Measurements from ENCODE around the gene SPTBN5.

SPTBN5 gene

DNA sequence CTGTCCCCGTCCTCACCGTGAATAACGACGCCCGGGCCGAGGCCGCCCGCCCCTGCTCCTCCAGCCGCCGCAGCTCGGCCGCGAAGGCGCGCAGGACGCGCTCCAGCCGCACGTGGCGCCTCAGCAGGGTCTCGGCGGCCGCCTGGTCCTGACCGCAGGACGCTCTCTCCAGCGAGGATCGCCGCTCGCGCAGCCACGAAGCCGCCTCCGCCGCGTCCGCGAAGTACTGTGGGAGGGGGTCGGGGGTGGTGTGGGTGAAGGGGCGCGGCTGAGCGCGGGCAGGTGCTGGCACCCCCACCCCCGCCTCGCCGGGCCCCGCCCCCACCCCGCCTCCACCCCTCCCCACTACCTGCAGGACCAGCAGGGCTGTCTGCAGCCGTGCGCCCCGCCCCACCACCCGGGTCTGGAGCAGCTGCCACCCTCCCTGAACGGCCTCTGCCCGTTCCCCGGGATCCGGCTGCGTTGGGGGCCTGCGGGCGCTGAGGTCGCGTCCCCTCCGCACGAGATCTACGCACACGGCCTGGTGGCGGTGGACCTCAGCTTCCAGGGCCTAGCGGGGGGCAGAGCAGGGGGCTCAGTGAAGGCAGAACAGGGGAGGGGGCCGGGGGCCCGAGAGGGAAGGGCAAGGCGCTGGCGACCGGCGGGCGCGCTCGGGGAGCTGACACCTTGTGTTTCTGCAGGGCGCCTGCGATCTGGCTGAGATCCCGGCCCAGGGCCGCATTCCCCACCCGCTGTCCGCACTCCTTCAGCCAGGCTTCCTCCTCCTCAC lies 11.7 kb downstream of the SPTBN5 start:
- no peak for DNase-seq

DNA sequence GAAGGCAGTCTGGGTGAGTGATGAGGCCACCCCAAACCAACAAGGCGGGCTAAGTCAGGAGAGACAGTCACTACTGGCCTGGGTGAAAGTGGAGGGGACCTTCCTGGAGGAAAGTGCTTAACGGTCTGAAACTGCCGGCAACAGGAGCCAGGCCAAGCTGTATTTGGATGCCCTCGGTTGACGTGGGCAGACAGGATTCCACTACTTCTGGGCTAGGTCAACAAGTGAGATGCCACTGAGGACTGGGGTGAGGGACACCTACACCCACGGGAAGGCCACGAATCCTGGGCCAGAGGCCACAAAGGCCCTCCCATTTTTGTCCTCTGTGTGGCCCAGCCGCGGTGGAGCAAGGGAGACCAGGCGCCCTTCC lies 12.3 kb downstream of the SPTBN5 start:
- no peak for DNase-seq

DNA sequence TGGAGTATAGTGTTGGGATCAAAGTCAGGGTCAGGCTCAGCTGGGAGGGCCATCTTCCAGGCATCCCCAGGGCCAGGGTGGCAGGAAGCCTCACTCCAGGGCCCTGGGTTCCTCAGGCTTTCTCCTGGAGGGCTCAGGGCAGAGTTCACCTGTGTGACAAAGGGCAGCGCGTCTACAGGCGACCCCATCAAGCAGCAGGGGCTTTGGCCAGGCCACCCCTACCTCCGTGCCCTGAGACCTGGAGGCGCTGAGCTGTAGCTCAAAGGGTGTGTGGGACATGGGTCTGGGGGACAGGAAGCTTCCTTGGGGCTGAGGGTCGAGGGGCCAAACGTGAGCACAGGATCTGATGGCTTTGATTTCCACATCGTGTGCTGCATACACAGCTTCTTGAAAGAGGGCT lies 12.8 kb downstream of the SPTBN5 start:
- no peak for DNase-seq

DNA sequence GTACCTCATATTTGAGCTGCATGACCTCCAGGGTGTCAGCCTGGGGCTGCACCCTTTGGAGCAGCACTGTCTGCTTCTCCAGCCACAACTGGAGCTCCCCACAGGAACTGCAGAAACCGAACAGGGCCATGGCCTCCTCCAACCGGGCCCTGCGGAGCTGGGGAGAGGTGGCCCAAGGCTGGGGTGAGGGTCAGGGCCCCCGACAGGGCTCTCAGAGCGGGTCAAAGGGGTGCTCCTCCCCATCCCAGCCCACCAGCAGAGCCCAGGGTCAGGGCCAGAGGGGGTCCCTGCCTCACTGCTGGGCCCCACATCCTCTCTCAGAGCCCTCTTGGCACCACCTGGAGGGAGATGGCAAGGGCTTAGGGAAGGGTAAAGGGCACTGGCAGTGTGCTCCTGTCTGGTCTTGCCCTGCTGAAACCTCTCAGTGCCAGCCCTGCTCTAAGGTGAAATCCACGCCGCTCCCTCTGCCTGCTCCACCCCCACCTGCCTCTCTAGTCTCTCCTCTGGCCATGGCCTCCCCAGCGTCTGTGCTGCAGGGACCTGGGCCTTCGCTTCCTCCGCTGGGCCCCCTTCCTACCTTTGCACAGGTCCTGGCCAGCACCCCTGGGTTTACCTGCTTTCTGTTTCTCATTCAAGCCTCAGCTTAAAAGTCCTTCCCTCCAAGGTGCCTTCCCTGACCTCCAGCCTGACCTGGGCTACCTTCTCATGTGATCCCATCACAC lies 13.5 kb downstream of the SPTBN5 start:
- no peak for DNase-seq

DNA sequence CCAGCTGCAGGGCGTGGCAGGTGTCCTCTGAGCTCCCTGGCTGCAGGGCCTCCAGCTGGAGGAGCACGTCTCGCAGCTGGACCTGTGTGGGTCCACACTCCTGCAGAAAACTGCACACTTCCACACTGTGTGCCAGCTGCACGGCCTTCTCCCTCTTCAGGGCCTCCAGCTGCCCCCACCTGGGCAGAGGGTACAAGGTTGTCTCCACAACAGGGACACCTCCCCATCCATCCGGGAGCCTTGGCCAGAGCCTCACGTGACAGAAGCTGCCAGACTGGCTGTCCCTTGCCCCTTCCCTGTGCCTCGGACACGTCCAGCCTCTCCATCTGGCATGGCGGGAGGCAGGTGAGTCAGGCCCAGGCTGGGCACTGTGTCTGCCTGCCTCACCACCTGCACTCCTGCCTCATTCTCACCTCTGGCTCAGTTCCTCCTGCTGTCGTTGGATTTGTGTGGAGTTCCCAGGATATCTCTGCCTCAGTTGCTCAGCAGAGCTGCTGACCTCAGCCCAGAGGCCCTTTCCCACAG lies 14.5 kb downstream of the SPTBN5 start:
- no peak for DNase-seq

DNA sequence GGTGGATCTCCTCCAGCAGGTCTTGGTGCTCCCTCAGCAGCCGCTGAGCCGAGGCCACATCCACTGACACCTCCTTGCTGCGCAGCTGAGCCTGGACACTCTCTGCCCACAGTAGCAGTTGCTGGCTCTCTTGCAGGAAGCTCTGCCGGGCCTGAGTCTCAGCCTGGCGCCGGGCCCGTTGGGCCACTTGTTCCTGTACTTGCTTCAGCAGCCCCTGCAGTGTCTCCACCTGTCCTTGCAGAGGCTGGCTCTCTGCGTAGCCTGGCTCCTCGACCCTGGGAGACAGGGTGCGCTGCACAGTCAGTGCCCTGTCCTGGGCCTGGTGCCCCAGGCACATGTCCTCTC lies 15.5 kb downstream of the SPTBN5 start:
- DNase-seq, result no peak

DNA sequence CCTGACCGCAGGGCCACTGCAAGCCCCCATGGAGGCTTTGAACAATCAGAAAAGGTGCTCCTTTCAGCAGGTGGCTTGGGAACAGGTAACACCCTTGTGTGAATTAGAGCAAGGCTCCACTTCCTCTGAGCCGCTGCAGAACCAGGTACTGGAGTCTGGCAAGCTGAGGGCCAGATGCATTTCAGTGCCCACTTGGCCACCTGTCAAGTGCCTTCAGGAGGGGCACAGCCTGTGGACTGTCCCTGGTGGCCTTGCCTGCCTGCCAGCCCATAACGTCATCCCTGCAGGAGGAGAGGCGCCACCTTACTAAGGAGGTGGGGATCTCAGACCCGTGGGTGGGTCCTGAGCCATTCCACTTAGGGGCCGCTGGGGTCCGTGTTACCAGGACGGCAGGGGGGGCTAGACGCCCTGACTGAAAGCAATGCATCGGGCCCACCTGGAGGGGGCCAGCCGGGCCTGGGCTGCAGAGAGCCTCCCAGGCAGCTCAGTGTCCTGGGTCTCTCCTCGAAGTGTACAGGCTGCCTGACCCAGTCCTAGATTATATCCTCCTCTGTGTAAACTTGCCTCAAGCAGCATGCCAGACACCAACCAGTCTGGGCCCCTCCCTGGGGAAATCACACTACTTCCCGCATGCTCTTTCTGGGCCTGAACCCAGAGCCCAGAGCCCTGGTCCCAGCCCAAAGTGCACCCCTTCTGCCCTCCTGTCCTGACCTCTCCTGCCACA lies 16.1 kb downstream of the SPTBN5 start:
- DNase-seq, result no peak

DNA sequence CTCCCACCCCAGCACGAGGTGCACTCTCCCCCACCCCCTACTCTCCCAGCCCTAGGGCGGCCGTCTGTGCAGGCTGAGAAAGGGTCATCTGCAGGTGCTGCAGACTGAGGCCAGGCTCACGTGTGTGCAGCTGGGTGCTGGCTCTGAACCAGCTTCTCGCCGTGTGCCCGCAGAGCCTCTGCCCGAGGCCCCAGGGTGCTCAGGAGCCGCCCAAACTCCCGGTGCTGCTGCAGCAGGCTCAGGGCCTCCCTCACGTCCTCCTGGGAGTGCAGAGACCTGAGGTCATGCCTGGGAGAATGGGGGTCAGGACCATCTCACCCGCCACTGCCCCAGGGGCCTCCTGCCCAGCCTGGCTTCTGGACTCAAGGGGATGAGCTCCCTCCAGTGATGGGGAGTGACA lies 17.2 kb downstream of the SPTBN5 start:
- no peak for DNase-seq

DNA sequence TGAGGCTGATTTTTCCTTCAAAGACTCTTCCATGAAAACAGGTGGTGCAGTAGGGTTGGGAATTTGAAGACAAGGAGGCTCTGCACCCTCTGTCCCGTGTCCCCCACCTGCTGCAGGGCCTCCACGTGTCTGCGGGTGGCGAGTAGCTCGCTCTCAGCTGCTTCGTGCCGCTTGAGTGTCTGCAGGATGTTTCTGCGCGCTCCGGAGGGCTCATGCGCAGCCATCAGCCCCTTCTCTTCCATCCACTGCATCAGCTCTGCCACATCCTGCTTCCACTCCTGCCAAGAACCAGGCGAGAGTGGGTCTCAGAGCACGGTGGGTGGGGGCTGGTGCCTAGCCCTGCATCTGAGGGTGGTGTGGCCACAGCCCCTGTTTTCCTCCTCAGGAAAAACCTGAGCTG lies 17.8 kb downstream of the SPTBN5 start:
- DNase-seq, result no peak

DNA sequence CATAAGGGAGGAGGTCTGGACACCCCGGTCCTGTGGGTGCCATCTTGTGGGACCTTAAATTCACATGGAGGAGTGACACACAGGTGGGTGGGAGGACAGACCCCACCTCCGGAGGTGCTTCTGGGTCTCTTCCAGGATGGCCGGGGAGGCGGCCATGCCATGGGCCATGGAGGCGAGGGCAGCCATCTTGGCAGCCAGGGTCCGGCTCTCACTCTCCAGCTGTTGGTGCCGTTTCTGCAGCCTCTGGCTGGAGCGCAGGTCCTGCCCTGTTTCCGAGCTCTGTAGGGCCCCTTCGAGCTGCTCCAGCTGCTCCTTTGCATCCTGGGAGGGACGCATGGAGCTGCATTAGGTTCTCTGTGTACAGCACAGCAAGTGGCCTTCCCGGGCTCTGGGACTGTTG lies 19.1 kb downstream of the SPTBN5 start:
- DNase-seq, result no peak

DNA sequence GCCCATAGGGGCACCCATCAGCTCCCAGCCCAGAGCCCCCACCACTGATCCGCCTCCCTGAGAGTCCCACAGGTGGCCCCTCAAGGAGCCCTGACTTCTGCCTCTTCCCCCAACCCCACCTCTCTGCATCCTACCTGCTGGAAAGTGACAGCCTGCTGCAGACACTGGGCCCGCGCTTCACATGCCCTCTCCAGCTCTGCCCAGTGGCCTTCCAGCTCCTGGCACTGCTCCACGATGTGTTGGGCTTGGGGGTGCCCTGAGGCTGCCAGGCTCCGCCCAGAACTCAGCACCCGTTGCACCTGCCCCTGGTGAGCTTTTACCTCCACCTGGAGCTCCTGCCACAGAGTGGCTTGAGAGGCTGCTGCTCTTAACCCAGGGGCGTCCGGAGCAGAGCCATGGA lies 20.1 kb downstream of the SPTBN5 start:
- no peak for DNase-seq

DNA sequence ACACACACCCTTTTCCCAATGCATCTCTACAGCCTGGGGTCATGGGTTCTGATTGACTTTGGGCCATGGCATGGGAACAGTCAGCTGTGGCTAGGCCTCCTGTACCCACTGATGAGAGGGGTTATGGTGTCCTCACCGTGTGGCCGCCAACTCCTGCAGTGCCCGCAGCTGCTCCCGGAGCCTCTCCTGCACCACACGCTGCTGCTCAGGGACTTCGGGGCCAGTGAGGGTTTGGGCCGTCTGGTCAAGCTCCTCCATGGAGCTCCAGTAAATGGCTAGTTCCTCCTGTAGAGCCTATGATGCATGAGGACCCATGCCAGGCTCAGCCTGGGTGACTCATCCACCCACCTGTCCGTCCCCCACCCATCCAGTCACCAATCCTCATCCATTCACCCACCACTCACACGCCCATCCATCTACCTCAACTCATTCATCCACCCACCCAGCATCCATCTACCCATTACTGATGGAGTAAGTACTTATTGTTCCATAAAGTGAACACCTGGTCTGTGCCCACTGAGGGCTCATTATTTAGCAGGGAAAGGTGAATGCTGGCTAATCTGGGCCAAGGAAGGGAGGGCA lies 21.6 kb downstream of the SPTBN5 start:
- no peak for DNase-seq

DNA sequence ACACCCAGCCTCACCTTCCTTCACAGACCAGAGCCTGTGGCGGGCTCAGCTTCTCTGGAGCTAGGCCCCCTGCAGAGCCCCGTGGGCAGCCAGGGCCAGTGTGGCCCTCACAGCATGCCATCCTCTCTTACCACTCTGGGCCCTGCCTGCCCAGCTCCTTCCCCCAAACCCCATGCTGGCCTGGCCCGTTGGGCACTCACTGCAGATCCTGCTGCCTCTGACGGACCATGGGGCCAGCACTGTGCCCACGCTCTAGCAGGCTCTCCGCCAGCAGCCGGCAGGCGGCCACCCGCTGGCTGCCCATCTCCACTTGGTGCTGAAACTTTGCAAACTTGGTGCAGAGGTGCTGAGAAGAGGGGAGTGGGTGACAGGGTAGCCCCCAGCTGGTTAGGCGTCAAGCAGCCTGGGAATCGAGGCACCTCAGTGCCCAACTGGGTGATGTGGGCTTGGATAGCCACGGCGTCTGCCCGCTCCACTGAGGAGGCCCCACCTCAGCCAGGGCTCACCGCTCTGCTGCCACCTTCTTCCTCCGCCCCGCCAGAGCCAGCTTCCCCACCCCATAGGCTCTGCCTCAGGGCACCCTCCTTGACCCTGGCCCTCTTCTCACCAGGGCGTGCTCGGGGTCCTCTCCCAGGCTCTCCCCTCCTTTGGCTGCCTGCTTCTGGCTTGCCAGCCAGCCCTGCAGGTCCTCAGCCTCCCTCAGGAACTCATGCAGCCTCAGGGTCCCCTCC lies 22.5 kb downstream of the SPTBN5 start:
- no peak for DNase-seq

DNA sequence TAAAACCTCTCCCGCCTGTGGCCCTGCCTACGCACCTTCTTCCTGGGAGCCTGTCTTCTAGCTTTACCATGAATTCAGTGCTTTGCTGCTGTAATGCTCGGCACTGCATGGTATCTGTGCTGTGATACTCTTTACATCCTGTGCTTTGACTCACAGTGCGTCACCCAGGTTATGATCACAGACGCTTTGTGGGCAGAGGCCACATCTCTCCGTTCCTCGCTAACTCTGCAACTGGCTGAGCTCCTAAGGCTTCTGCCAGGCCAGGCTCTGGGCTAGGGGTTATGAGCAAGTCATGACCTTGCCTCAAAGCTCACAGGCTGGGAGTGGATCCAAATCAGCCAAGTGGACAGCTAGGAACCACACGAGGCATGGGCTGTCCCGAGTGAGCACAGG lies 23.2 kb downstream of the SPTBN5 start:
- no peak for DNase-seq

DNA sequence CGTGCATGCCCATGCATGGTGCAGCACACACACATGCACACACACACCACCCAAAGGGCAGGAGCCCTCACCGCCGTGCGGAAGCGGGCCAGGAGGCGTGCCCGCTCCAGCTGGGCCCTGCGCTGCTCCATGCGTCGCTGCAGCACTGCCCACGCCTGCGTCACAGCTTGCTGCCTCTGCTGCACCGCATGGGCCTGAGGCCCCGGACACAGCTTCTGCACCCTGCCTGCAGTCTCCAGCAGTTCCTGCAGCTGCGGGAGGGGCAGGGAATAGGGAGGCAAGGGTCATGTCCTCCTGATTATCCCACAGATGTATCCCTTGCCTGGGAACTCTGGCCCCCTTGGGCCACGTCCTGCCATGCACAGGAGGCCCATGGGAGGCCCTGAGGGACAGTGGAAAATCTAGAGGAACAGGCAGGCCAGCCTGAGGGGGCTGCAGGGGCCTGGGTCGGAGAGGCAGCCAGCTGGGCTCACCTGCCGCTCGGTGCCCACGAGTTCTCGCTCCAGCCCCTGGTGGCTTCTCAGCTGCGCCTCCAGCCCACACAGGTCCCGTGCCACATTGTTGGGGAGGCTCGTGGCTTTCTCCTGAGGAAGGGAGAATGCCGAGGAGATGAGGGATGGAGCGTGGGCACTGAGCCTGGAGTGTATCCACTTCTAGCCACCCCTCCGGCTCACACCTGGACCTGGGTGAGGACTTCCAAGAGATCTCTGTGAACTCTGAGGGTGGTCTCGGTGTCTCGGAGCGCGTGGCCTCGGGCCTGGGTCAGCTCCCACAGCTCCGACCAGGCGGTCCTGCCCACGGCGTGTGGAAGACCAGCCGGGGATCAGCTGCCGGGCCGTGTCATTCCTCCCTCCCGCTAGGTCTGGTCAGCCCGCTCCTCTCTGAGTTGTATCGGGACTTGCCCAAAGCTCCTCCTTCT lies 23.8 kb downstream of the SPTBN5 start:
- no peak for DNase-seq

DNA sequence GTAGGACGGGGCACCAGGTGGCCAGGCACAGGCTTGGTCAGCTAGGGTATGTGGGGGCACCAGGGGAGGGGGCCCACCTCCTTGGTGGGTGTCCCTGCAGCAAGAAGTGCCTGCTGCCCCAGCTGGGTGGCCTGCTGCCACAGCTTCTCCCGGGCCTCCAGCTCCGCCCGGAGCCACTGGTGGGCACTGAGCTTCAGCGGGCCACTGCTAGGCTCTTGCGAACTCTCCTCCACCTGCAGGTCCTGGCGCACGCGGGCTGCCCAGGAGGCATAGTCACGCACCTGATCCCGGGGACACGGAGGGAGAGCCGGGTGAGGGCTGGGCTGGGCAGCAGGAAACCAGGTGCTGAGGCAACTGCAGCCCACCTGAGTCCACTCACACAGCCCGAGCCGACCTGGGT lies 25.5 kb downstream of the SPTBN5 start:
- no peak for DNase-seq

DNA sequence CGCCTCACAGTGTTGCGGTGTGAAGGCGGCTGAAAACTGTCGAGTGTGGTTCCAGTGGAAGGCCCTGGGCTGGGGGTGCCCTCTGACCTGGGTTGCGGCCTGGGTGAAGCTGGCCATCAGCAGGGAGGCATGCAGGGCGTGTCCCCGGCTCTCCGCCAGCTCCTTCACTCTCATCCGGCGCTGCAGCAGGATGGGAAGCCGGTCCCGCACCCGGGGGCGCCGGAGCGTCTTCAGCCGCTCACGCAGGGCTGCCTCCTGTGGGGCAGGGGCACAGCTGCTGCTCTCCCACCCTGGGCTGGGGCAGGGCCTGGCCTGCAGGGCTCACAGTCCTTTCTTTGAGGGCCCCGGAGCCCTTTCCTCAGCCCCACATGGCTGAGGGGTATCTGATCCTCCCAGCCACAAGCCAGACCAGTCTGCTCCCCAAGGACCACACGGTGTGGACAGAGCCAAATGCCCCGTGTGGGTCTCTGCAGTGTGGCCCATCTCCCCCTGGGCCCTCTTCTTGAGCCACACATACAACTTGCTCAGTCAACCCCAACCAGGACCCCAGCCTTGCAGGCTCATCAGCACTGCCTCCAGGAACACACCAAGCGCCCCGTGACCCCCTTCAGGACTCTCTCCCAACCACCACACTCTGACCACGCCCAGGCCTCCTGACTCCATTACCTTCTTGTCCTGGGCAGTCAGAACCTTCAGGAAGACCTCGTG lies 26.8 kb downstream of the SPTBN5 start:
- DNase-seq, result no peak

DNA sequence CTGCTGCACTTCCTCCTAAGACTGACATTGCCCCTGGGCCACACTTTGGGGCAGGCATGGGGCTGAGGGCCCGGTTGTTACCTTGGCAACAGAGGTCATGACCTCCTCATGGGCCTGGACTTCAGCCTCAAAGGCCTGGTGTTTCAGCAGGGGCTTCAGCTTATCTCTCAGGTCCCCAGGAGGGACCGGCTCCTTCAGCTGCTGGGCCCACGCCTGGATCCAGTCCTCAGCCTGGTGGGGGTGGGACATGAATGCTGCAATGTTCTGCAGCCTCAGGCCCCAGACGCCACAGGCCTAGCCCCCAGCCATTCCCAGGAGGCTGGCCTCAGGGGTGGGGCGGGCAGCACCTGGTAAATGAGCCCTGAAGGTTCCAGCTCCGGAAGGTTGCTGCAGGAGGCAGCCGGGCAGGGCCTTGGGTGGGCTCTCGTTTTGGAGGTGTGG lies 27.6 kb downstream of the SPTBN5 start:
- DNase-seq, result no peak

DNA sequence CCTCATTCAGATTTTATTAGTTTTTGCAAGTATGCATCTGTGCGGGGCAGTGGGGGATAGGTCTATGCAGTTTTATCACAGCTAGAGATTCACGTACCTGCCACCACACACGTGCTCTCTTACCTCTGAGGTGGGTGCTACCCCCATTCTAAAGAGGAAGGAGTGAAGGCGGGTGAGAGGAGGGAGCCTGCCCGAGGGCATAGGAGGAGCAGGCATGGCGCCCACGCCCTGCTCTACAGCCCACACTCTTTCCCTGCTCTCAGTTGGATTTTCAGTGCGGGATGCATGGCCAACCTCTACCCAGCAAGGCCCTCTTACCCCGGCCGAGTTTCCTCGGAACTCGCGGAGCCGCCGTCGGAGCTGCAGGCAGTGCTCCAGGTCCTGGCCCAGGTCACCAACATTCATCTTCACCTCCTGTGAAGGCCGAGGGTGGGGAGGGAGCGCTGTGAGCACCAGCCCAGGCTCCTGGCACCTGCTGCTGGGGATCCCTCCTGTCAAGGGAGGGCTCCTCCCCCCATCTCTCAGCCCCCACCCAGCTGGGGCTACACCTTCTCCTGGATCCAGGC lies 28.3 kb downstream of the SPTBN5 start:
- DNase-seq, result no peak

DNA sequence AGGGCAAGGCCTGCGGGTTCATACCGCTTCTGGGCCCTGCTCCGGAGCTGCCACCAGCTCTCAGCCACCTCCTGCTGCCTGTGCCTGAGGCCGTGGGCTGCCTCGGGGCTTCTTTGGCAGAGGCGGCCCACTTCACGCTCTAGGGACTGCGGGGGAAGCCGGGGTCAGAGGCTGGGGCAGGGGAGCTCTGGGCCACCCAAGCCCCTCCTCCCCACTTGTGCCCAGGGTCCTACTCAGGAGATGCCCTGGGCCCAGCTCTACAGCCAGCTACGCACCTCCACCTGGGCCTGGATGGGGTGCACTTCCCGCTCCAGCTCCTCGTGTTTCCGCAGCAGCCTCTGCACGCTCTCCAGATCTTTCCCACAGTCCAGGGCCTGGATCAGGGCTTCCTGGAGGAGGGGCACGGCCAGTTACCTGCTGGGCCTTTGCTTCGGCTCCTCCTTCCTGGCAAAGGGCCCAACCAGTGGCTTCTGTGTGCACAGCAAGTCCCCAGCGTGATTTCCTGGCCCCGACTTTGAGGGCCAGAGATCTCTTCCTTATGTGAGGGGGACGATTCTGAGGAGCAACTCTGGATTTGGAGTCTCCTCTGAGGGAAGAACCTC lies 31.2 kb downstream of the SPTBN5 start:
- DNase-seq, result no peak

All from bone marrow (tissue), 2 donors.